Esophagus mucosa (tissue), 1 donor: ENCODE measurements around the gene REV1. TPM values are rescaled to one million over a fixed set of nuclear protein-coding genes. Genes with fewer than 3 reads are reported as not detected.

Experiments used
- total RNA-seq: library from RNA; stranded (reverse); gene quantifications from one replicate; pipeline ENCODE4 v1.2.4, GENCODE V29; 2023
- donor health status: DM: yes; HTN: yes; CAD: no.

REV1 gene
- total RNA-seq, 1 donor from 2014 or later: 26.0 TPM

Other genes starting within 250 kb of the REV1 start
- not detected for gene LYG2, start 234.4 kb downstream of the REV1 start, total RNA-seq
- gene LYG1, start 188.8 kb downstream of the REV1 start, total RNA-seq: 0.20 TPM
- gene TXNDC9, start 153.7 kb downstream of the REV1 start, total RNA-seq: 25.6 TPM
- 24.7 TPM for gene EIF5B, start 152.6 kb downstream of the REV1 start, total RNA-seq